ENCODE data around the gene RAB7A.

GRCh38 chr3:128712848-128713247 is 13.1 kb upstream of the RAB7A start:
- TF ChIP-seq CTCF (conservative IDR thresholded peaks at IDR 0.05; ENCODE audit: low read depth in 2 of 2) (no peak), EZH2phosphoT487 (IDR thresholded peaks at IDR 0.05; ENCODE audit: unreplicated experiment) (no peak), POLR2AphosphoS5 (IDR thresholded peaks at IDR 0.05; ENCODE audit: low read depth) (no peak)
